ENCODE data around the gene CYBA.

Gene CYBA

DNA sequence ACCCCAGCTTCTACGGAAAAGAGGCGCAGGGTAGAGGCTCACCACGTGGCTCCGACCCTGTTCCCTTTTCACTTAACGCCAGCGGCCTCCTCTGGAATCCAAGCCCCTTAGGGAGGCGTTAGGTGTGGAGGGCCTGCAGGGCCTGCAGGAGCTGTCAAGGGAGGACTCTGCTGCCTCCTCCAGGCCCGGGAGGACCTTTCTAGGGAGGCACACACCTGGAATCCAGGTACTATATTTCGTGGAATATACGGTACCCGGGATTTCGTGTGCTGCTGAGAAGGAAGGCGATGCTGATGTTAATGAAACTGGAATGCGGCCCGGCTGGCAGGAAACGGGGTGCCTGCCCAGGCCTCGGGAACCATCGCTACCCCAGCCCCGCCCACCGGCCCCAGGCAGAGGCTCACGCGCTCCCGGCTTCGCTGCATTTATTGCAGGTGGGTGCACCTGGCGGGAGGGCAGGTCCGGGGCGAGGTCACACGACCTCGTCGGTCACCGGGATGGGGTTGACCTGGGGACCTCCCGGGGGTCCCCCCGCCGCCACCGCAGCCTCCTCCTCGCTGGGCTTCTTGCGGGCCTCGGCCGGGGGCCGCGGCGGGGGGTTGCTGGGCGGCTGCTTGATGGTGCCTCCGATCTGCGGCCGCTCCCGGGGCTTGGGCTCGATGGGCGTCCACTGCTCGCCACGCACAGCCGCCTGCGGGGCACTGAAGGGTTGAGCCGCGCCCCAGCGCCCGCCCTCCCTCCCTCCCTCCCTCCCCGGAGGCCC, 7.8 kb downstream of the CYBA start:
- no peak for DNase-seq

DNA sequence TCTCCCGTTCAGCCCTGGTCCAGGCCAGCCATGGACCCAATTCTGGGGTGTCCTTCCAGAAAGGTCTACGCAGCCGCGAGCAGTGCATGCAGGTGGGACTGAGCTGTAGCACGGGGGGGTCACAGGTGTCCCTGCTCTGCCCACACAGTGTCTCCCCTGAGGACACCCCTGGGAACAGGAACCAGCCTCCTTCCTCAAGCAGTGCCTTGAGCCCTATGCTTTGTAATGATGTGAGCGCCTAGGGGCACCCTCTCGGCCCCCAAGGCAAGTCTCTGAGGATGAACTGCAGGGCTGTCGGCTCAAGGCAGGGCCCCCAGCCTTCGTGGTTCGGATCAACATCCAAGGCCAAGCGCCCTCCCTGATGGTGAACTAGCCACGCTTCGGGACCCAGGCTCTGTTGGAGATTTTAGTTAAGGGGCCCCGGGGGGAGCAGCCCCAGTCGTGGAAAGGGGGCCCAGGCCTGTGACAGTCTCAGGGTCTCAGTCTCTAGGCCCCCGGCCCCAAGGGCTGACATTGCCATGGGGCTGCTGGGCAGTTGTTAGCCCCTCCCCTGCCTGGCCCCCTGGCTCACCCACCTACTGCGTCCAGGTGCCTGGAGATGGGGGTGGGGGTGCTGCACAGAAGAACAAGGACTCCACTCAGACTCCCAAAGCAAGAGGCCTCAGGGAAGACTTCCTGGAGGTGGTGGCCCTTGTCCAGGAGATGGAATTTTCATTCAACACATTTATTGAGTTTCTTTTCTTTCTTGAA, 10.2 kb downstream of the CYBA start:
- DNase-seq: no peak

DNA sequence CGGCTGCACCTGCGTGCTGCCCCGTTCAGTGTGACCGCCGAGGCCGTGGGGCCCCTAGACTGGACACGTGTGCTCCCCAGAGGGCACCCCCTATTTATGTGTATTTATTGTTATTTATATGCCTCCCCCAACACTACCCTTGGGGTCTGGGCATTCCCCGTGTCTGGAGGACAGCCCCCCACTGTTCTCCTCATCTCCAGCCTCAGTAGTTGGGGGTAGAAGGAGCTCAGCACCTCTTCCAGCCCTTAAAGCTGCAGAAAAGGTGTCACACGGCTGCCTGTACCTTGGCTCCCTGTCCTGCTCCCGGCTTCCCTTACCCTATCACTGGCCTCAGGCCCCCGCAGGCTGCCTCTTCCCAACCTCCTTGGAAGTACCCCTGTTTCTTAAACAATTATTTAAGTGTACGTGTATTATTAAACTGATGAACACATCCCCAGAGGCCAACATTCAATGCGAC, 10.8 kb downstream of the CYBA start:
- DNase-seq: no peak

DNA sequence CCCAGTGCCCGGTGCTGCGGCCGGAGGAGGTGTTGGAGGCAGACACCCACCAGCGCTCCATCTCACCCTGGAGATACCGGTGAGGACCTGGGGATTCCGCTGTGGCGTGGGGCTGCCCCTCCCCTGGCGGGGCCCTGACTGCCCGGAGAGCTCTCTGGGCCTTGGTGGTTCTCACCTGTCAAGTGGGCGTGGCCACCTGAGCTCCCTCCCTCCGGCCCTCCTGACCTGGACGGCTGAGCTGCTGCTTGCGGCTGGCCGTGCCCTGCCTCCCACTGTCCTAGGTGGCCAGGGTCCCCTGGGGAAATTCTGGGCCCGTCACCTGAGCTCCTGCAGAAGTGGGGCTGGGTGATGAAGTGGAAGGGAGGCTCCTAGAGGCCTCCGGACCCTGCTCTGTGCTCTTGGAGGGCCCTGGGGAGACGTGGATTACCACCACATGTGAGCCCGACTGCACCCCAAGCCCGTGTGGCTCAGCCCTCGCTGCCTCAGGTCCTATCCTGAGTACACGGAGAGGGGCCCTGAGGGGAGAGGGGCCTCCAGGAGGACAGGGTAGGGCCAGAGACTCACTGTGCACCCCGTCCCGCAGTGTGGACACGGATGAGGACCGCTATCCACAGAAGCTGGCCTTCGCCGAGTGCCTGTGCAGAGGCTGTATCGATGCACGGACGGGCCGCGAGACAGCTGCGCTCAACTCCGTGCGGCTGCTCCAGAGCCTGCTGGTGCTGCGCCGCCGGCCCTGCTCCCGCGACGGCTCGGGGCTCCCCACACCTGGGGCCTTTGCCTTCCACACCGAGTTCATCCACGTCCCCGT, 11.4 kb downstream of the CYBA start:
- DNase-seq: no peak

DNA sequence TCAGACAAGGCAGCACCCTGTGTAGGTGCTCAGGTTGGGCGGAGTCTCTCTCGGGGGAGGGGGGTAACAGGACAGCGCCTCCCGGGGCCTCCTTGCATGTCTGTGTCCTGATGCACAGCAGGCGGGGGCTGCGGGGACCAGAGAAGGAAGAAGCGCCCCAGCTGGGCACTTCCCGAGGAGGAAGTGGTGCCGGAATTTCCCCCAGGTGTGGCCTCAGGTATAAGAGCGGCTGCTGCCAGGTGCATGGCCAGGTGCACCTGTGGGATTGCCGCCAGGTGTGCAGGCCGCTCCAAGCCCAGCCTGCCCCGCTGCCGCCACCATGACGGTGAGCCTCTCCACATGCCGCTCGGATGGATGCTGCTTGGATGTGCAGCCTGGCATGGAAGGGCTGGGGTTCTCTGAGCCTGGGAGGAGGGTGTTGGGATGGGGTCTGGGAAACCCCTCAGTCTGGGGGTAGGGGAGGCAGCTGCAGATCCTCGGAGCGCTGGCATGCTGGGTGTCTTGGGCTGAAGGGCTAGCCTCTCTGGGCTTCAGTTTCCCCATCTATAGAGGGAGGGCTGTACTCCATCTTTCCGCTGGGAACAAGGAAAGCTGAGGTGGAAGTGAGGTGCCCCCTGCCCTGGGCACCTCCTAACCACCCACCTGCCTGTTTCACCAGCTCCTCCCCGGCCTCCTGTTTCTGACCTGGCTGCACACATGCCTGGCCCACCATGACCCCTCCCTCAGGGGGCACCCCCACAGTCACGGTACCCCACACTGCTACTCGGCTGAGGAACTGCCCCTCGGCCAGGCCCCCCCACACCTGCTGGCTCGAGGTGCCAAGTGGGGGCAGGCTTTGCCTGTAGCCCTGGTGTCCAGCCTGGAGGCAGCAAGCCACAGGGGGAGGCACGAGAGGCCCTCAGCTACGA, 12.3 kb downstream of the CYBA start, which contains the start of gene IL17C:
Gene IL17C (plus strand): TSS at position 250 of the 908 bp plus-strand sequence. CDS start 70 bp downstream, at position 320.
- no peak for DNase-seq

DNA sequence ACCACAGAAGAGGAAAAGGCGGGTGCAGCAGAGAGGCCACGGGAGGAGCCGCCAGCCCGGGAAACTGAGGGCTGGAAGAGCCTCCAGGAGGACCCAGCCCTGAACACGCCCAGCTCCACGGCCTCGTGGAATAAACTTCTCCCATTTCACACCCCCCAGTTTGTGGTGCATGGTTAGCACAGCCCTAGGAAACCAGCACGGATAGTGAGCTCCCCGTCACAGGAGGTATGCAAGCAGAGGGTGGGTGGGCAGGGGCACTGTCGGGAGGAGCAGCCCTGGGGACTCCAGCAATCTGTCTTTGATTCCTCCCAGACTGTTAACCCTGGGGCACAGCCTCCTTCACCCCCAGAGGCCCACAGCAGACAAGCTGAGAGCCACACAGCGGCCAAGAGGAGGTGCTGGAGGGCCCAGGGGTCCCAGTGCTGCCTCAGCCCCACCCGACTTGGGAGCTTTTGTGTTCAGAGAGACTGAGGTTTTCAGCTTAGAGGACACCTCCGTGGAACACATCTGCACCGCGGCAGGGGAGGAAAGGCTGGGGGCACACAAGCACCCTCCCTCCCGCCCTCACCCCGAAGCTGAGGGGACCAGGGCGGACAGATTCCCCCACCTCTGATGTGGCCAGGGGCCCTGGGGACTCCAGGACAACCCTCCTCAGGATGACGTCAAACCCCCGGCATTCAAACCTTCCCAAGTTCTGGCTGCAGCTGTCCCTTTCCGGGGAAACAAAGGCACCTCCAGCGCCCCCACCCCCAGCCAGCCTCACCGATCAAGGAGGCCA, 14.2 kb downstream of the CYBA start:
- DNase-seq: no peak

DNA sequence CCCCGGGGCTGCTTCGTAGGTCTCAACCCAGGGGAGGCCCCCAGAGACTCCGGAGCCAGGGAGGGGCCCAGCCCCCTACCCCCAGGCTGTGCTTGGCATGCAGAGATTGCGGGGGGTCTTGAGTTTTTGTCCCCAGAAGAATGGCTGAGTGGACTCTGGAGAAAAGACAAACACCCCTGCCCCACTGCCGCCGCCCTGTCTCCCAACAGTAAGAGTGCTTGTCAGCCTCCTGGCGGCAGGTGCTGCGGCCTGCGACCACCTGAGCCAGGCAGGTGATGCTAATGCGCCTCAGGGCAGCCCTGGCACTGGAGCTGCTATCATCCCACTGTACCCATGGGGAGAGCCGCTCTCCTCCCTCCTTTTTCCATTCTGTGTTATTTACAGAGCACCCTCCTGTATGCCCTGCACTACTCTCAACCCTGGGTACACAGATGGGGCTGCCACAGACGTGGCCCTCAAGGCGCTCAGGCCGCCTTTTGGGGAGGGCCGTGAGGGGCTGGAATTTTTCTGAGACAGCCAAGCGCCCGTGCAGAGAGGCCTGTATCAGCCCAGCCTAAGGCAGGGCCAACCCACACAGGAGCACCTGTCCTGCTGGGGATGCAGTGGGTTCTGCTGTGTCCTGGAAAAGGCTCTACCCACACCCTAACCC, 15.1 kb downstream of the CYBA start:
- DNase-seq: no peak

DNA sequence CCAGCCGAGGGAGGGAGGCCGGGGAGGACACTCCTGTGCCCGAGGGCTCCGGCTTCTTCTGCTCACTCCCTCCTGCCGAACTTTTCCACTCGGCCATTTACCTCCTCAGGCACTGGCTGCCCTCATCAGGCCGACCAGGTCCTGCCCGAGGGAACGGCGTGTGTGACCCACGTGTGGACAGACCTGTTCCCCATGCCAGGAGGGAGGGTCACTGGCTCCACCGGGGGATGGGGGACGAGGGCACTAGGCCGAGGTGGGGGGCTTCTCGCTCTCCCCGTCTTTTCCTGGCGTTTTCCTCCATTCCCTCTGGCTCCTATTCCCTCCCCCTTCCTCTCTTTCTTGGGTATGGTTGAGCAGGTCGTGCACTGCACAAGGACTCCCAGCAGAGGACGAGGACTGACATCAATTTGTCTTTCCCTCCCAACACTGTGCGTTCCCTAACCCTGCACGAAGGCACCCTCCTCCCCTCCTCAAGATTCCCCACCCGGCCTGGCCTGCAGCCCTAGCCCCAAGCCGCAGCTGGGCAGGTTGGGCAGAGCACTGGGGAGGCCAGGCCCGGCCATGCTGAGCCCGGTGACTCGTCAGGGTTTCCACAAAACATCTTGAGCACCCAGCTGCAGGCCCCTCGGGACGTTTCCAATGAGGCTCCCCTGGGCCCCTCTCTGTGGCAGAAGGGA, 15.7 kb downstream of the CYBA start:
- no peak for DNase-seq

DNA sequence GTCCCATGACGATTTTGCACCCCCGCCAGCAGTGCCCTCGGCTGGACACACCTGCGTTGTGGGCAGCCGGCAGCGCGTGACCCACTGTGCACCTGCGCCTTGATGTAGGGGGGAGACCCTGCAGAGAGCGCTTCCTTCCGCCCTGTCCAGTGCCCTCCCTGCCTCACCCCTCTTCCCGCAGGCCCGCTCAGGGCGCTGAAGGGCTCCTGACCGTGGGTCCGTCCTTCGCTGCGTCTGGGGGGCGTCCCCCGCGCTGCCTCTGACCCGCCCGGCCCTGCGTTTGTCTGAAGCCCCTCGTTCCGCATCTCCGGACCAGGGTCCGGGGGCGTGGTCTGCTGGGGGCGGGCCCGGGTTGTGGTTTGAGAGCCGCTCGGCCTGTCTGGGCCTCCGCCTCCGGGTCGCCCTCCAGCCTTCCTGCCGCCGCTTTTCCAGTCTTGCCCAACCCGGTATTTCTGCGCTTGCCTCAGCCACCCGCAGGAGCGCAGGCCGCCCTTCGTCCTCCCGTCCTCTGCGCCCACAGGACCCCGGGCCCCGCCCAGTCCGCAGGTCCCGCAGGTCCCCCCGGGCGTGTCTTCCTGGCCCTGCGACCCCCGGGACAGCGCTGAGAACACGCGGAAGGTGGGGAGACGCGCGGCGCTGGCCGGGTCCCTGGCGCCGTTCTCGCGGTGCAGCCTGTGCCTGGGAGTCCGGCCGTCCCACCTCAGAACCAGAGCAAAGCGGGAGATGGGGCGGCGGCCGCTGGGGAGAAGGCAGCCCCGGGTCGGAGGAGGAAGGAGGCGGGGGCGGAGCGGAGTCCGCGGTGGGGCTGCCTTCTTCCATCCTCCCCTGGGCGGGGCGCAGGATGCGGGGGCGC, 16.5 kb downstream of the CYBA start:
- DNase-seq: peak; percentile 24

DNA sequence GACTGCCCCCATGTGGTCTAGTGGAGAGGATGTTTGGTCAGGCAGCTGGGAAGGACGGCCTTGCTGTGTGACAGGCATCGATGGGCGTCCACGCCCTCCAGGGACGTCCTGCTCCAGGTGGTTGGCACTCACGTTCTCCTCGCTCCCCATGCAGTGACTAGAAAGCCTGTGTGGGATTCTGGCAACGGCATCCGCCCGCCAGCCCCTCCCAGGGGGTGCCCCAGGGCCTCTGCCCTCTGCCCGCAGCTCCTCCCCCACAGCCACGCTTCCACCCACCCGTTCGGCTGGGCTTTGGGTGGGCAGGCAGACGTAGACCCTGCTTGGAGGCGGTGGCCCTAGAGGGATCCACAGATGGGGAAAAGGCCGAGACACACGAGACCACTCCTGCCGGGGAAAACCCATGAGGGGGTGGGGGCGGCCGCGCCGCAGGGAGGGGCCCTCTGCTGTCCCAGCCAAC, 17.1 kb downstream of the CYBA start:
- peak; percentile 43 for DNase-seq

DNA sequence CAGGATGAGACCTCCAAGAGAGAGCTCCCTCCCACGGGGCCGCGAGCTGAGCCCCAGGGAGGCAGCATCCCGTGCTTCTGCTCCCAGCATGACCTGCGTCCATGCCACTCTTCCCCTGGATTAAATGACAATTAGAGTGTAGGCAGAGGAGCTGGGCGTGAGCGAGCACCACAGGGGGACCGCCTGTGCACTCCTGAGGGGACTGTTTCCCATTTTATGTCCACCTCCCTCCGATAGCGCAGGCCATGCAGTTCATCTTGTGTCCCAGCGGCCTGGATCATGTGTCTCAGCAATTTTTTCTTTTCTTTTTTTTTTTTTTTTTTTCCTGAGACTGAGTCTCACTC, 18.3 kb downstream of the CYBA start:
- DNase-seq: no peak

DNA sequence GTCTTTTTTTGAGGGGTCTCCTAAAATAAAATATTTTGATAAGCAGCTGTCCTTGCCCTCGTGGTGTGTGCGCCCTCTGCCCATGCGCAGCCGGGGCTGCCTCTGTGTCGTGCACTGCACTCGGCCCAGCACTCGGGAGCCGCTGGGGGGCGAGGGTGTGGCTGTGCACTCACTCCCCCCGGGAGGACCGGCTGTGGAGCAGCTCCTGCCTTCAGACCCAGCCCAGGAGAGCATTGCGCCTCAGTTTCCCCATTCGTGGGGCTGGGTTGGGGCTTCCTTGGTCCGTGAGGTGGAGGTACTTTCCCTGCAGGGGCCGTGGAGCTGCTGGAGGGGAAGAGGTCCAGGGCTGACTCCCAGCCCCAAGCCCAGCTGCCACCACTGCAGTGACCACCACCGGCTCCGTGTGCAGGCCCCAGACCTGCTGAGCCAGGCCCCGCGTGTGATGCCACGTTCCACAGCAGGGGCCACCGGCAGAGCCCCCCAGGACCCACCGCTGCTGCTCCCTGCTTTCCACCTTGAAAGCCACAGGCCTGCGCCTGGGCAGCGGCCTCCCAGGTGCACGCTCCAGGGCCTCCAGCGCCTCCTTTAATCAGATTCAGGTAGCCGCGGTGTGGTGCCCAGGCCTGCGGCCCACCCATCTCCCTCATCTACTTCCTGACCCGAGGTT, 18.8 kb downstream of the CYBA start:
- DNase-seq: no peak

DNA sequence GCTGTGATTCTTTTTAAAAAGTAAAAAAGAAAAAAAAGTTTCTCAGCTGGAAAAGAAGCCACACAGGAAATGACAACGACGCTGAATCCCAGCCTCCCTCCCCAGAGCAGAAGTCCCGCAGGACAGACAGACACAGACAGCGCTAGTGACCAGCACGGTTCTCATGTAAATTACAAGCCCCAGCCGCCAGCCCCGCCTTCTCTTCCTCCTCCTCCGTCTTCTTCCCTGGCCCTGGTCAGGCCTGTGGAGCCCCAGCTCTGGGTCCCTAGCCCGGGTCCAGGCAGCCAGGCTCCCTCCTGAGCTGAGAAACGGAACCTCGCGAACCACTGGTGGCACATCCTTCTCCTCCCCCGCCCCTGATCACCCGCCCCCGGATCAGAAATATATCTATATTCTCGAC, 19.5 kb downstream of the CYBA start:
- no peak for DNase-seq

DNA sequence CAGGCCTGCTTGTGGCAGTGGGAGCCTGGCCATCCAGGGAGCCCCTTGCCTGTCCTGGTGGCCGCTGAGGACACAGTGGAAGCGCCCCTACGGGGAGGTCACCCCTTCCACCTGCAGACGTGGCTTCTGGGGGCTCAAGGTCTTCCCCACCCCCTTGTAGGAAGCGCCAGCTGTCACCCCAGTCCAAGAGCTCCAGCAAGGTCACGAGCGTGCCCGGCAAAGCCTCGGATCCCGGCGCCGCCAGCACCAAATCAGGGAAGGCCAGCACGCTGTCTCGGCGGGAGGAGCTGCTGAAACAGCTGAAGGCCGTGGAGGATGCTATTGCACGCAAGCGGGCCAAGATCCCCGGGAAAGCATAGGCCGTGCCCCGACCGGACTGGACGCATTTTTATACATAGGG, 19.9 kb downstream of the CYBA start:
- DNase-seq: no peak

DNA sequence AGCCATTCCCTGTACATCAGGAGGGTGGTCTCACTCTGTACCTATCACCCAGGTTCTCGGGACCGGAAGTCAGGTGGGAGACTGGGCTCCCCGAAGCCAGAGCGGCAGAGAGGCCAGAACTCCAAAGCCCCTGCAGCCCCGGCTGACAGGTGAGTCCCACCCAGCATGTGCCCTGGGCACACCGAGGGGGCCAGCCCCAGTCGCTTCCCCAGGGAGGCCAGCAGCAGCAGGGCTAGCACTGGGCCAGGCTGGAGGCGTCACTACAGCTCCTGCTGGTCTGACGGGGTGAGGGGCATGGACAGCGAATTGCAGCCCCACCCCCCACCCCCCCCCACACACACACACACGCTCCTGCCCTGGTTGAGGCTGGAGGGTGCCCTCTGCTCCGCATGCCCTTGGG, 20.4 kb downstream of the CYBA start:
- no peak for DNase-seq

DNA sequence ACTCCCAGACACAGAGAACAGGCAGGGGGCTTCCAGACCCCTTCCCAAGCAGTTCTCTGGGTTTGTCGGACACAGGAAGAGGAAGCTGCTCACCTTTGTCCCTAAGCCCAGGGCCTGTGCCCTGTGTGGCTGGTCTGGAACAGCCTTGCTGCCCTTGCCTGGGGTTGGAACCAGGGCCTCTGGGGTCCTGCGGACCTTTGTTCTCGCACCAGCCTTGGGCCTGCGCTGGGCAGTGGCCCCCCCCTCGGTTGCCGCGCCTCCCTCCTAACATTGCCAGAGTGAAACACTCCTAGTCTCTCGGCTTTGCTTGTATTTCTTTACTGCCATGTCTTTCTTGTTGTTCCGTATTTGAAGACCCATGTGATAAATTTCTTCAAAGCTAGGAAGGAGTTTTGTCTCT, 21.0 kb downstream of the CYBA start:
- no peak for DNase-seq

DNA sequence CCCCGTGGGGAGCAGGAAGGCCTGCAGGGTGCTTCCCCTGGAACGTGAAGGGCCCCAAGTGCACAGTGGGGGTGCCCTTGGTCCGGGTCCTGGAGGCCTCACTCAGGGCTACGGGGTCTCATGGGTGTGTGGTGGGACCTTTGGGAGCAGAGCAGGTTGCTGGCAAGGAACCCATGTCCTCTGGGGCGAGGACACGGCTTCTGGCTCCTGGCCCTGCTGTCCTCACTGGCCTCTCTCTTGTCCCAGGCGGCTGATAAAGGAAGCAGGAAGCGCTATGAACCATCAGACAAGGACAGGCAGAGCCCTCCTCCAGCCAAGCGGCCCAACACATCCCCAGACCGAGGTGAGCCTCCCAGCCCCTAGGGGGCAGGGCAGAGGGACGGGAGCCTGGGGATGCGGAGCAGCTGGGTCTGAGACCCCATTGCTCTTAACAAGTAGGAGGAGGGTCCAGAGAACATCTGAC, 22.3 kb downstream of the CYBA start:
- no peak for DNase-seq

DNA sequence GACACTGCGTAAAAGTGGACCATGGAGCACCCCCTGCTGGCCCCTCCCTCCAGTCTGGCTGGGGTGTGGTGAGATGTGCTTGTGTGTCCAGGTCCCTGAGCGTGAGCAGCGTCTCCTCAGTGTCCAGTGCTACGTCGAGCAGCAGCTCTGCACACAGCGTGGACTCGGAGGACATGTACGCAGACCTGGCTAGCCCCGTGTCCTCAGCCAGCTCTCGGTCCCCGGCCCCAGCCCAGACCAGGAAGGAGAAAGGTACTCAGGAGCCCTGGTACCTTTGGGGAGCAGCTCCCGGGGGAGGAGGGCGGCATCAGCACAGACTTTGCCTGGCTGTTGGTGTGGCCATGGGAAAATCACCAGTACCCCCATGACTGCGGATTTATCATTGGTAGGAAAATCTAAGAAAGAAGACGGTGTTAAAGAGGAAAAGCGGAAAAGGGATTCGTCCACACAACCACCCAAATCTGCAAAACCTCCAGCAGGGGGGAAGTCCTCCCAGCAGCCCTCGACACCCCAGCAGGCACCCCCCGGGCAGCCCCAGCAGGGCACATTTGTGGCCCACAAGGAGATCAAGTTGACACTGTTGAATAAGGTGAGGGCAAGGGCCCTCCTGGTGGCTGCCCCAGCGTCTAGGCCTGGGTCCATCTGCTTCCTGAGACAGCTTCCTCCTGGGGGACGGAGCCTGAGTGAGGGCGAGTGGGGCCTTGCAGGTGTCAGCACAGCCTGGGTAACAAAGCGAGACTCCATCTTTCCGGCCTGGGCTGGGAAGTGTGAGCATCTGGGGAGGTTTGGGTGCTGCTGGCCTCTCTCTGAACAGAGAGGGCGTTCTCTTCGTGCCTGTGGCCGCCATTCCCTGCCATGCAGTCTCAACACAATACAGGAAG, 23.1 kb downstream of the CYBA start:
- DNase-seq: no peak
